Ishikawa (cell line): ENCODE results near the gene IL12RB1.

Experiments
- CEBPB ChIP-seq: IDR thresholded peaks from 2 replicates; pipeline ENCODE4 v1.6.1; 2012
- MAX ChIP-seq: IDR thresholded peaks from 2 replicates; pipeline ENCODE4 v1.6.1; 2012
- REST ChIP-seq: IDR thresholded peaks from 2 replicates; pipeline ENCODE4 v1.6.1; 2012; ENCODE audit warnings: low read depth, mild to moderate bottlenecking
- TAF1 ChIP-seq: IDR thresholded peaks from 2 replicates; pipeline ENCODE4 v1.6.1; 2012; ENCODE audit warnings: low read depth, mild to moderate bottlenecking

- TF ChIP-seq TAF1 (no peak), MAX (0 out of 2 replicates have a peak, but pooled peaks have one; percentile 2), CEBPB (no peak), REST (no peak)
These were observed 31.8 kb upstream of the IL12RB1 start for GRCh38 chr19:18118420-18119012.
